WTC11 (cell line): ENCODE measurements around the gene SLC66A2. TPM values are rescaled to one million over a fixed set of nuclear protein-coding genes. Genes with fewer than 3 reads are reported as not detected.

Experiments
- ATAC-seq: fragments of 200-7000 bp; cut with Tn5 transposase; 2 replicates; pipeline ENCODE4 v1.10.0; 2021; ENCODE audit warnings: mild to moderate bottlenecking, moderate library complexity
- CTCF ChIA-PET: fragments of 300-600 bp; sonication (Branson Sonifier 250); formaldehyde crosslinking; loops from one replicate; lab custom pipeline; 2021; ENCODE audit warnings: antibody characterized with exemption; lab: Charles Lee
- POLR2A ChIA-PET: fragments of 350-600 bp; sonication (Branson Sonifier 250); formaldehyde crosslinking; loops from one replicate; lab custom pipeline; 2021; ENCODE audit warnings: antibody characterized with exemption; lab: Charles Lee
- DNase-seq: peaks from one replicate; pipeline ENCODE4 v3.0.0; 2021; ENCODE audit warnings: low spot score
- H3K27ac Mint-ChIP-seq: 2 replicates; pipeline ENCODE4 v1.8.0; 2021; ENCODE audit warnings: mixed read lengths
- H3K27me3 Mint-ChIP-seq: 2 replicates; pipeline ENCODE4 v1.8.0; 2021; ENCODE audit warnings: low read depth, mild to moderate bottlenecking, moderate library complexity, mixed read lengths
- H3K36me3 Mint-ChIP-seq: 2 replicates; pipeline ENCODE4 v1.8.0; 2021; ENCODE audit warnings: mixed read lengths
- H3K4me1 Mint-ChIP-seq: 2 replicates; pipeline ENCODE4 v1.8.0; 2022; ENCODE audit warnings: mixed read lengths
- H3K4me3 Mint-ChIP-seq: 2 replicates; pipeline ENCODE4 v1.8.0; 2021; ENCODE audit warnings: mild to moderate bottlenecking, moderate library complexity, mixed read lengths
- H3K9me3 Mint-ChIP-seq: 2 replicates; pipeline ENCODE4 v1.8.0; 2021; ENCODE audit warnings: mixed read lengths
- ARID4B ChIP-seq: sonication (generic); formaldehyde crosslinking; IDR thresholded peaks from 2 replicates; pipeline ENCODE4 v1.8.0; 2023; ENCODE audit warnings: missing genetic modification reagents, mild to moderate bottlenecking, borderline replicate concordance
- ATF3 ChIP-seq: sonication (generic); formaldehyde crosslinking; conservative IDR thresholded peaks from 2 replicates; pipeline ENCODE4 v1.8.1; 2022; ENCODE audit warnings: mild to moderate bottlenecking, missing genetic modification reagents
- ATF6 ChIP-seq: sonication (generic); formaldehyde crosslinking; IDR thresholded peaks from 2 replicates; pipeline ENCODE4 v1.8.1; 2023; ENCODE audit warnings: mild to moderate bottlenecking, missing genetic modification reagents
- ERG ChIP-seq: fragments of 250-450 bp; sonication (Bioruptor Pico); IDR thresholded peaks from 2 replicates; pipeline ENCODE4 v1.8.0; 2021; ENCODE audit warnings: mild to moderate bottlenecking
- ESRRA ChIP-seq: sonication (generic); formaldehyde crosslinking; IDR thresholded peaks from 2 replicates; pipeline ENCODE4 v1.8.1; 2022; ENCODE audit warnings: mild to moderate bottlenecking, missing genetic modification reagents, borderline replicate concordance
- GABPB1 ChIP-seq: sonication (generic); formaldehyde crosslinking; IDR thresholded peaks from 2 replicates; pipeline ENCODE4 v1.8.1; 2023; ENCODE audit warnings: mild to moderate bottlenecking, missing genetic modification reagents
- HMGA2 ChIP-seq: fragments of 250-450 bp; sonication (Bioruptor Pico); IDR thresholded peaks from 2 replicates; pipeline ENCODE4 v1.4.0; 2021; ENCODE audit warnings: mild to moderate bottlenecking, moderate library complexity
- HMGXB4 ChIP-seq: sonication (generic); formaldehyde crosslinking; IDR thresholded peaks from 2 replicates; pipeline ENCODE4 v1.8.1; 2023; ENCODE audit warnings: mild to moderate bottlenecking, moderate library complexity, missing genetic modification reagents
- IRF2 ChIP-seq: sonication (generic); formaldehyde crosslinking; IDR thresholded peaks from 2 replicates; pipeline ENCODE4 v1.8.0; 2022; ENCODE audit warnings: low read depth, missing genetic modification reagents, borderline replicate concordance
- JUN ChIP-seq: sonication (generic); formaldehyde crosslinking; IDR thresholded peaks from 2 replicates; pipeline ENCODE4 v1.8.0; 2023; ENCODE audit warnings: mild to moderate bottlenecking, missing genetic modification reagents
- MYBL2 ChIP-seq: sonication (generic); formaldehyde crosslinking; IDR thresholded peaks from 2 replicates; pipeline ENCODE4 v1.8.1; 2023; ENCODE audit warnings: mild to moderate bottlenecking, moderate library complexity, missing genetic modification reagents
- PRRX2 ChIP-seq: fragments of 250-450 bp; sonication (Bioruptor Pico); IDR thresholded peaks from 2 replicates; pipeline ENCODE4 v1.8.0; 2021; ENCODE audit warnings: mild to moderate bottlenecking
- TP53 ChIP-seq: sonication (generic); formaldehyde crosslinking; IDR thresholded peaks from 2 replicates; pipeline ENCODE4 v1.8.1; 2023; ENCODE audit warnings: mild to moderate bottlenecking, missing genetic modification reagents
- ZNF121 ChIP-seq: sonication (generic); formaldehyde crosslinking; IDR thresholded peaks from 2 replicates; pipeline ENCODE4 v1.8.0; 2023; ENCODE audit warnings: missing genetic modification reagents
- ZNF396 ChIP-seq: fragments of 250-450 bp; sonication (Bioruptor Pico); IDR thresholded peaks from 2 replicates; pipeline ENCODE4 v1.8.0; 2021; ENCODE audit warnings: mild to moderate bottlenecking, moderate library complexity, borderline replicate concordance
- total RNA-seq: library from RNA; stranded (reverse); gene quantifications from 3 replicates; pipeline ENCODE4 v1.2.3, GENCODE V29; 2021

The SLC66A2 gene
- total RNA-seq, 1 experiment from 2014 or later: 20.9 TPM

- no peak for TF ChIP-seq ARID4B (CRISPR knock-in tag)
- no peak for TF ChIP-seq ZNF121 (CRISPR knock-in tag)
- no peak for TF ChIP-seq TP53 (CRISPR knock-in tag)
- no peak for TF ChIP-seq HMGA2
- no peak for TF ChIP-seq MYBL2
- TF ChIP-seq ATF6 (CRISPR knock-in tag): no peak
- no peak for TF ChIP-seq ZNF396 (CRISPR knock-in tag)
- no peak for TF ChIP-seq HMGXB4 (CRISPR knock-in tag)
- no peak for TF ChIP-seq GABPB1
- TF ChIP-seq, all 79 proteins: peak for 0
These were observed 24.7 kb upstream of the SLC66A2 start (continued) for GRCh38 chr18:79975985-79976680.

- CTCF ChIA-PET: no interaction called here
- POLR2A ChIA-PET: no interaction called here
- Mint-ChIP-seq H3K4me3 (no peak overlapping the region), H3K27ac (no peak overlapping the region), H3K9me3 (no peaks in the 10 kb centered on the region), H3K36me3 (peaks cover 69% of the 10 kb centered on the region), H3K4me1 (no peaks in the 10 kb centered on the region), H3K27me3 (no peaks in the 10 kb centered on the region)
- TF ChIP-seq TP53 (CRISPR knock-in tag): no peak
- TF ChIP-seq ESRRA: no peak
- TF ChIP-seq HMGA2: no peak
- no peak for TF ChIP-seq ATF6 (CRISPR knock-in tag)
- no peak for TF ChIP-seq JUN (CRISPR knock-in tag)
- TF ChIP-seq IRF2 (CRISPR knock-in tag): no peak
- TF ChIP-seq PRRX2 (CRISPR knock-in tag): no peak
- TF ChIP-seq ATF3 (CRISPR knock-in tag): no peak
- TF ChIP-seq ERG (CRISPR knock-in tag): no peak
- DNase-seq (no peak), ATAC-seq (no peak)
These were observed 23.6 kb upstream of the SLC66A2 start for GRCh38 chr18:79975043-79975442.
